GM12891 (cell line): ENCODE measurements around the gene COL1A1.
A peak's percentile ranks its signal among the peaks of the same experiment; 100 is the strongest.

ENCODE experiments used
- DNase-seq: peaks from one replicate; pipeline ENCODE4 v3.0.0; 2011; ENCODE audit warnings: low spot score; ENCODE audit not compliant: insufficient read length
- FAIRE-seq: peaks from 2 replicates; lab custom pipeline; 2011; peaks lifted over from hg19 to GRCh38; lab: Jason Lieb, UNC
- PAX5 ChIP-seq: IDR thresholded peaks from 2 replicates; pipeline ENCODE4 v1.6.1; 2011; ENCODE audit warnings: low read length, moderate library complexity, mild to moderate bottlenecking; ENCODE audit not compliant: insufficient read depth, severe bottlenecking
- POLR2A ChIP-seq: IDR thresholded peaks from 2 replicates; pipeline ENCODE4 v1.6.1; 2011; ENCODE audit warnings: low read depth, low read length, control low read depth
- POLR2AphosphoS5 ChIP-seq: IDR thresholded peaks from 2 replicates; pipeline ENCODE4 v1.6.1; 2011; ENCODE audit warnings: low read depth, low read length, control low read depth
- POU2F2 ChIP-seq: IDR thresholded peaks from 2 replicates; pipeline ENCODE4 v1.6.1; 2011; ENCODE audit warnings: low read depth, mild to moderate bottlenecking, control low read depth, low read length, moderate library complexity
- SPI1 ChIP-seq: IDR thresholded peaks from 2 replicates; pipeline ENCODE4 v1.6.1; 2011; ENCODE audit warnings: low read depth, low read length, control low read depth
- TAF1 ChIP-seq: IDR thresholded peaks from 2 replicates; pipeline ENCODE4 v1.6.1; 2011; ENCODE audit warnings: low read depth, low read length, control low read depth

Gene COL1A1

GRCh38 chr17:50135316-50136095 lies 65.9 kb downstream of the COL1A1 start:
- no peak for FAIRE-seq
- no peak for TF ChIP-seq POLR2A
- TF ChIP-seq POLR2AphosphoS5: no peak
- TF ChIP-seq PAX5: no peak
- TF ChIP-seq TAF1: no peak
- TF ChIP-seq SPI1: no peak
- TF ChIP-seq POU2F2: no peak
- no peak for DNase-seq

GRCh38 chr17:50134206-50135110 lies 67.0 kb downstream of the COL1A1 start:
- TF ChIP-seq POLR2AphosphoS5: 0 out of 2 replicates have a peak, but pooled peaks have one; percentile 35
- no peak for TF ChIP-seq POU2F2
- no peak for FAIRE-seq
- DNase-seq: no peak

DNA sequence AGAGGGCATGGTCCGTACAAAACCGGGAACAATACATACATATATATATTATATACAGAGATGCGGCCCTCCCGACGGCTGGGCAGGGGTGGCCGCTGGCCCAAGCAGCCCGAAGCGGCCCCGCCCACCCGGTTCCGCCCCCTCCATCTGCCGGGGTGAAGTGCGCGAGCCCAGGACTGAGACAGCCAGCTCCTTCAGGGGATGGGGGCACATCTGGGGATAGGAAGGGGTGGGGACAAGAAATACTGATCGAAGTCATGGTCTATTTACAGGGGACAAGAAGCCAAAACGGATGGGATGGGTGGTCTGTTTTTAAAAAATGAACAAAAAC lies 67.7 kb downstream of the COL1A1 start:
- no peak for DNase-seq
- no peak for FAIRE-seq
- TF ChIP-seq TAF1 (no peak), POLR2A (no peak), POU2F2 (no peak), PAX5 (no peak), POLR2AphosphoS5 (no peak), SPI1 (no peak)
